ENCODE data around the gene KAT5.
"Not testable (repeated sequence)": the region's sequence is repeated elsewhere in the genome, so short reads cannot be mapped to it uniquely, and the experiment has no call there.

DNA sequence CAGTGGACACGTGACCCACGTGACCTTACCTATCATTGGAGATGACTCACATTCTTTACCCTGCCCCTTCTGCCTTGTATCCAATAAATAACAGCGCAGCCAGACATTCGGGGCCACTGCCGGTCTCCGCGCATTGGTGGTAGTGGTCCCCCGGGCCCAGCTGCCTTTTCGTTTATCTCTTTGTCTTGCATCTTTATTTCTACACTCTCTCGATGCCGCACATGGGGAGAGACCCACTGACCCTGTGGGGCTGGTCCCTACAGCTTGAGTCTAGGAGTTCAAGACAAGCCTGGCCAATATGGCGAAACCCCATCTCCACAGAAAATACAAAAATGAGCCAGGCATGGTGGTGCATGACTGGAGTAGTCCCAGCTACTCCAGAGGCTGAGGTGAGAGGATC lies 5.0 kb upstream of the KAT5 start:
- TF ChIP-seq POLR2AphosphoS5 (IDR thresholded peaks at IDR 0.05); POLR2A (IDR thresholded peaks at IDR 0.05); EP300 (IDR thresholded peaks at IDR 0.05; ENCODE audit: low read depth): not testable (repeated sequence)
- TF ChIP-seq, protein P1, sequence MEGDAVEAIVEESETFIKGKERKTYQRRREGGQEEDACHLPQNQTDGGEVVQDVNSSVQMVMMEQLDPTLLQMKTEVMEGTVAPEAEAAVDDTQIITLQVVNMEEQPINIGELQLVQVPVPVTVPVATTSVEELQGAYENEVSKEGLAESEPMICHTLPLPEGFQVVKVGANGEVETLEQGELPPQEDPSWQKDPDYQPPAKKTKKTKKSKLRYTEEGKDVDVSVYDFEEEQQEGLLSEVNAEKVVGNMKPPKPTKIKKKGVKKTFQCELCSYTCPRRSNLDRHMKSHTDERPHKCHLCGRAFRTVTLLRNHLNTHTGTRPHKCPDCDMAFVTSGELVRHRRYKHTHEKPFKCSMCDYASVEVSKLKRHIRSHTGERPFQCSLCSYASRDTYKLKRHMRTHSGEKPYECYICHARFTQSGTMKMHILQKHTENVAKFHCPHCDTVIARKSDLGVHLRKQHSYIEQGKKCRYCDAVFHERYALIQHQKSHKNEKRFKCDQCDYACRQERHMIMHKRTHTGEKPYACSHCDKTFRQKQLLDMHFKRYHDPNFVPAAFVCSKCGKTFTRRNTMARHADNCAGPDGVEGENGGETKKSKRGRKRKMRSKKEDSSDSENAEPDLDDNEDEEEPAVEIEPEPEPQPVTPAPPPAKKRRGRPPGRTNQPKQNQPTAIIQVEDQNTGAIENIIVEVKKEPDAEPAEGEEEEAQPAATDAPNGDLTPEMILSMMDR (IDR thresholded peaks at IDR 0.05): not testable (repeated sequence)

All from transverse colon (tissue), 4 donors.